GM19043 (cell line): ENCODE data around the gene B3GNT5.

Experiments
- ATAC-seq: cut with Tn5 transposase; IDR thresholded peaks from one replicate; pipeline ENCODE4 v1.9.1; 2021; ENCODE audit warnings: low read depth; ENCODE audit not compliant: unreplicated experiment

B3GNT5 gene

GRCh38 chr3:183315739-183316138 lies 62.7 kb downstream of the B3GNT5 start:
- ATAC-seq, result no peak

- no peak for ATAC-seq
Measured at GRCh38 chr3:183317271-183317670, 64.2 kb downstream of the B3GNT5 start.

- no peak for ATAC-seq
Measured at GRCh38 chr3:183317886-183318865, 65.1 kb downstream of the B3GNT5 start.

GRCh38 chr3:183318877-183319276 lies 65.8 kb downstream of the B3GNT5 start:
- no peak for ATAC-seq

- no peak for ATAC-seq
Measured at GRCh38 chr3:183319371-183319770, 66.3 kb downstream of the B3GNT5 start.
